Glutamatergic neuron (in vitro differentiated cells): ENCODE data around the gene EFNA4. TPM values are rescaled to one million over a fixed set of nuclear protein-coding genes. Genes with fewer than 3 reads are reported as not detected.

Experiments used
- DNase-seq: peaks from one replicate; pipeline ENCODE4 v3.0.0; 2022
- H3K27ac Mint-ChIP-seq: one replicate; pipeline ENCODE4 v1.8.0; 2020; ENCODE audit warnings: mild to moderate bottlenecking, mixed read lengths, inconsistent platforms; ENCODE audit not compliant: unreplicated experiment
- H3K27me3 Mint-ChIP-seq: one replicate; pipeline ENCODE4 v1.8.0; 2020; ENCODE audit warnings: mild to moderate bottlenecking, moderate library complexity, mixed read lengths, inconsistent platforms; ENCODE audit not compliant: unreplicated experiment
- H3K36me3 Mint-ChIP-seq: one replicate; pipeline ENCODE4 v1.8.0; 2020; ENCODE audit warnings: mild to moderate bottlenecking, mixed read lengths, inconsistent platforms; ENCODE audit not compliant: unreplicated experiment
- H3K4me1 Mint-ChIP-seq: one replicate; pipeline ENCODE4 v1.8.0; 2020; ENCODE audit warnings: mild to moderate bottlenecking, low read depth, mixed read lengths, inconsistent platforms; ENCODE audit not compliant: unreplicated experiment
- H3K4me3 Mint-ChIP-seq: one replicate; pipeline ENCODE4 v1.8.0; 2020; ENCODE audit warnings: mild to moderate bottlenecking, mixed read lengths, inconsistent platforms; ENCODE audit not compliant: unreplicated experiment
- H3K9me3 Mint-ChIP-seq: one replicate; pipeline ENCODE4 v1.8.0; 2020; ENCODE audit warnings: mild to moderate bottlenecking, moderate library complexity, mixed read lengths, inconsistent platforms; ENCODE audit not compliant: unreplicated experiment
- CTCF ChIP-seq: fragments of 200-600 bp; sonication (generic); IDR thresholded peaks from one replicate; pipeline ENCODE4 v1.5.0; 2021; ENCODE audit not compliant: partially characterized antibody, unreplicated experiment
- total RNA-seq: library from RNA; stranded (reverse); fragmentation: NEBNext Ultra II Directional; extraction: Animal tissue kit (Norgen Biotek cat#: 25700); gene quantifications from one replicate; pipeline ENCODE4 v1.2.1, GENCODE V29; 2021; ENCODE audit not compliant: unreplicated experiment

The EFNA4 gene
- total RNA-seq, 1 donor from 2014 or later = 2.9 TPM

DNA sequence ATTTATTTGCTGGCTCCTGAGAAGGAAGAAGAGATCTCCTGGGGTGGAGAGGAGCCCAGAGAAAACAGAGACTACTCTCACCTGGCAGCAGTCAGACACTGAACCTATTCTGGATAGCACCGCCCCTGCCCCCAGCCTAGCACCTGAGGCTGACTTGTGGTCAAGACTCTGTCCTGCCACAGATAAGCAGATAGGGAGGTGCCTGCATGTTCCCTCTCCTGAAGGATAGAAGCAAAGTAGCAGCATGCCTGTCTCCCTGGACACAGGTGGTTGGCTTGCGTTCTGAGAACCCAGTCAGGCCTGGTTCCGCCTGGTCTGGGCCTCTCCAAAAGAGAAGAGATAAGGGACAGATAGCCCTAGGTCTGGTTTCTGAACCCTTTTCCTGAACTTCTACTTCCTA, 13.8 kb downstream of the EFNA4 start:
- Mint-ChIP-seq H3K27ac (peak overlapping the region; percentile 36), H3K4me1 (peaks cover 36% of the 10 kb centered on the region), H3K4me3 (peak overlapping the region; percentile 44), H3K27me3 (peaks cover 23% of the 10 kb centered on the region), H3K9me3 (peaks cover 18% of the 10 kb centered on the region), H3K36me3 (no peaks in the 10 kb centered on the region)
- no peak for DNase-seq
- no peak for TF ChIP-seq CTCF

DNA sequence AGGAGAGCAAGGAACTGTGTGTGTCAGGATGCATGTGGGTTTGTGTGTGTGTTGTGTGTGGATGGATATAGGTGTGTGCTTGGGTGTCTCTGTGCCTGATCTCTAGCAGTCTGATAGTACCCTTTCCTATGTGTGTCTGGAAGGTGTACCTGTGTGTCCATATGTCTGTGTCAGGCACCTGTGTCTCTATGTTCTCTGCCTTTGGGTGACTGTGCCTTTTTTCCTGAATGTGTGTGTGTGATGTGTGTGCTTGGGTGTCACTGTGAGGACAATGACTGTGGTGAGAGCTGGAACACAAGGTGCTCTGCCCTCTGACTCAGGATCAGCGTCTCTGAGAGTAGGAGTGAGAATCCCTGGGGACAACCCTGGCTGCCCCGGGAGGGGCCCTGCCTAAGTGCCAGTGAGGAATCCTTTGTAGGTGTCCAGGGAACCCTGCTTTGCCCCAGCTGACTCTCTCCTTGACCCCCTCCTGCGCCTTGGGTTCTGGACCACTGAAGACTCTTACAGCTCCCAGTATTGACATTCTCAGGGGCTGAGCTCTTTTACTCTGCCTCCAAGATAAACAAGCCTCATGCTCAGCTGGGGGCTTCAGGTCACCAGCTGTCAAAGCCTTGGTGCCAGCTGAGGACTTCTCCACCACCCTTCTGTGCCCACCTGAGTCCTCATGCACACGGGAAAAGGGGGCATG, 14.4 kb downstream of the EFNA4 start:
- Mint-ChIP-seq H3K9me3 (peaks cover 18% of the 10 kb centered on the region), H3K27ac (peak overlapping the region; percentile 36), H3K27me3 (peaks cover 26% of the 10 kb centered on the region), H3K4me3 (peak overlapping the region; percentile 53), H3K4me1 (peaks cover 35% of the 10 kb centered on the region), H3K36me3 (no peaks in the 10 kb centered on the region)
- DNase-seq = no peak
- TF ChIP-seq CTCF = no peak

DNA sequence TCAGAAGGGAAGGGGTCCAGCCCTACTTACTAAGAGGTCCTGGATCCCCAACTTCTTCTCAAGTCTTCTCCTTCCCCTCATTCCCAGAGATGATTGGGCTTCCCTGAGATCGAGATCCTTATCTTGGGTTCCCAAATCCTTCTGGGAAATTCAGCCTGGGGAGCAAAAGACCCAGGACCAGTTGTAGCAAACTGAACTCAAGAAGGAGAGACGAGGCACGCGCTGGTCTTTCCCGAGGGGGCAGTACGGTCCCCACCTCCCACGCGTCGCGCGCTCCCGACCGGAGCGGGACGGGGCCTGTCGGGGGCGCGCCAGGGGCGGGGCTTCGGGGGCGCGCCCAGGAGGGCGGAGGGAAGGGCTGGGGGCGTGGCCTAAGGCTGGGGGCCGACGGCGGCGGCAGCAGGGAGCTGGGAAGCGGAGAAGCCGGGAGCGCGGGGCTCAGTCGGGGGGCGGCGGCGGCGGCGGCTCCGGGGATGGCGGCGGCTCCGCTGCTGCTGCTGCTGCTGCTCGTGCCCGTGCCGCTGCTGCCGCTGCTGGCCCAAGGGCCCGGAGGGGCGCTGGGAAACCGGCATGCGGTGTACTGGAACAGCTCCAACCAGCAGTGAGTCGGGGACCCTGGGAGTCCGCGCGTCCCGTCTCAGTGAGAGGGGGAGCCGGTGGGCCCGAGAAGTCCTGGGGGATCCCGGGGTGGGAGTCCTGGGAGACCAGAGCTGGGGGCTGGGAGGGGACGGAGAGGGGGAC, 15.1 kb downstream of the EFNA4 start, which contains the start of gene EFNA3:
TSS of gene EFNA3 (plus strand) at position 369 of the 741 bp plus-strand sequence. CDS start at position 474, 105 bp downstream.
- peak within 1 kb of the TSS; percentile 59 for H3K27ac Mint-ChIP-seq

GRCh38 chr1:155079210-155079486, 15.6 kb downstream of the EFNA4 start:
- Mint-ChIP-seq H3K27ac (peak overlapping the region; percentile 59), H3K27me3 (peaks cover 30% of the 10 kb centered on the region), H3K36me3 (no peaks in the 10 kb centered on the region), H3K4me1 (peaks cover 34% of the 10 kb centered on the region), H3K9me3 (peaks cover 18% of the 10 kb centered on the region), H3K4me3 (peak overlapping the region; percentile 92)
- no peak for TF ChIP-seq CTCF
- DNase-seq = no peak

More for the DNA sequence above, 15.1 kb downstream of the EFNA4 start, which contains the start of gene EFNA3:
- peaks cover 18% of the 10 kb centered on the region for H3K9me3 Mint-ChIP-seq
- peak within 1 kb of the TSS; percentile 92 for H3K4me3 Mint-ChIP-seq
- H3K4me1 Mint-ChIP-seq = peaks cover 34% of the 10 kb centered on the region
- no peak for TF ChIP-seq CTCF
- peaks cover 25% of the 10 kb centered on the region for H3K27me3 Mint-ChIP-seq
- no peaks in the 10 kb centered on the region for H3K36me3 Mint-ChIP-seq
- DNase-seq = peak; percentile 72
